Activated T-helper 9 cell treated with anti-CD3 and anti-CD28 coated beads, Interleukin-2, amount 50 U/mL, for 16 hours (primary cell): ENCODE measurements around the gene RHAG.

Source experiments
- DNase-seq: peaks from one replicate; pipeline ENCODE4 v3.0.0-alpha.2; 2020; ENCODE audit warnings: low read depth

RHAG gene

DNA sequence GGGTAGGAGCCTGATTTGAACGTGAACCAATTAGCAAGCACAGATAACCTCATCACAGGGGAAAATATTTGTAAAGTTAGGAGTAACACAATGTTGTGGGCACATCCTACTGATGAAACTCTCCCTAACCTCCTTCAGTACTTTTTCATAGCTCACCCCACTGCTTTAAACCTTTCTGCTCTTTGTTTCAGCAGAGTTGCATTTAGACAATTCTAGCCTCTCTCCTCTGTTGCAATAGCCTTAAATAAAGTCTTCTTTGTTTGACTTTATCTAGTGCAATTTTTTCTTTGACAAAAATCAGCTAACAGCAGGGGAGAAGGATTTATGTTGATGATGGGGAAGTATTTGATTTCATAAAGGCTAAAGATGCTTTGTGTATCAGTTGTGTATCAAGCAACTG lies 72.1 kb downstream of the RHAG start:
- DNase-seq: no peak

- no peak for DNase-seq
These were observed 73.4 kb downstream of the RHAG start for GRCh38 chr6:49563006-49563886.

DNA sequence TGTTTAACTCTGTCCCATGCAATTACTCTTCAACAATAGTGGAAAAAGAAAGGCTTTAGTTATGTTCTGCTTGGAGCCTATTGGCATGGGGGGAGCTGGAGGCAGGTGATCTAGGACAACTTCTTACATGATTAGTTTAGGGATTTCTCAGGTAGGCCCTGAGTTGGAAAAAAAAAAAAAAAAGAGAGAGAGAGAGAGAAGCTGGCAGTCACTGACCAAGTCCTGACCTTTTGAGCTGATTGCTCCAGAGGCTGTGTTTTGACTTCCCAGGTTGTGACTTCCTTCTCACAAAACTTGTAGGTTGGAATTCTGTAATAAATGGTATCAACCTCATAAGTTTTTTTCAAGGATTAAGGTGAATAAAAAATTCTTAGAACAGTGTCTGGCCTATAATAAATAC lies 78.4 kb downstream of the RHAG start:
- DNase-seq: no peak

GRCh38 chr6:49557177-49557576 lies 79.5 kb downstream of the RHAG start:
- no peak for DNase-seq

- DNase-seq: no peak
These were observed 80.2 kb downstream of the RHAG start for GRCh38 chr6:49556429-49556837.

DNA sequence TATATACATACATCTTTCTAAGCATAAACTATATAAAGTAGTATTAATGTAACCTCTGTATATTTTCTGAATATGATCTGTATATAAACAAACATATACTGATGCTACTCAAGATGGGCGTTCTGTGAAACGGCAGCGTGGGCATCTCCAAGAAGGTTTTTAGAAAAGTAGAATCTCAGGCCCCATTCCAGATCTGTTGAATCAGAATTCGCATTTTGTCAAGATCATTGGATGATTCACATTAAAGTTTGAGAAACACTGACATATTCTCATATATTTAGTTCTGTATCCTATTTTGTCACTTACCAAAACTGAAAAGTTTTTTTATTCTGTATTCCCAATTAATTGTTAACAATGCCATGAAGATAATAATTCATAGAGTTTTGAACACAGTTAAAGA lies 80.7 kb downstream of the RHAG start:
- no peak for DNase-seq
